AG09319 (cell line): Measurements from ENCODE around the gene RTN4RL1.

ENCODE experiments used
- DNase-seq: peaks from one replicate; pipeline ENCODE4 v3.0.0-alpha.2; 2010; ENCODE audit warnings: low read depth; ENCODE audit errors: extremely low read depth
- CTCF ChIP-seq: IDR thresholded peaks from 2 replicates; pipeline ENCODE4 v1.5.1; 2011; ENCODE audit warnings: low read depth, mild to moderate bottlenecking, inconsistent platforms, low read length, moderate library complexity

Gene RTN4RL1

GRCh38 chr17:2058586-2059546 lies 33.7 kb upstream of the RTN4RL1 start:
- peak; percentile 46 for TF ChIP-seq CTCF
- no peak for DNase-seq

GRCh38 chr17:2057760-2058585 lies 32.8 kb upstream of the RTN4RL1 start:
- TF ChIP-seq CTCF = no peak
- no peak for DNase-seq

GRCh38 chr17:2057175-2057759 lies 32.1 kb upstream of the RTN4RL1 start:
- TF ChIP-seq CTCF = no peak
- DNase-seq = no peak

- DNase-seq = no peak
- TF ChIP-seq CTCF = no peak
These were observed 31.4 kb upstream of the RTN4RL1 start for GRCh38 chr17:2056206-2057174.

- no peak for TF ChIP-seq CTCF
- DNase-seq = no peak
These were observed 30.4 kb upstream of the RTN4RL1 start for GRCh38 chr17:2055292-2056205.
